ENCODE results near the gene UGGT1.
"Not testable (repeated sequence)": the region's sequence is repeated elsewhere in the genome, so short reads cannot be mapped to it uniquely, and the experiment has no call there.

The UGGT1 gene

DNA sequence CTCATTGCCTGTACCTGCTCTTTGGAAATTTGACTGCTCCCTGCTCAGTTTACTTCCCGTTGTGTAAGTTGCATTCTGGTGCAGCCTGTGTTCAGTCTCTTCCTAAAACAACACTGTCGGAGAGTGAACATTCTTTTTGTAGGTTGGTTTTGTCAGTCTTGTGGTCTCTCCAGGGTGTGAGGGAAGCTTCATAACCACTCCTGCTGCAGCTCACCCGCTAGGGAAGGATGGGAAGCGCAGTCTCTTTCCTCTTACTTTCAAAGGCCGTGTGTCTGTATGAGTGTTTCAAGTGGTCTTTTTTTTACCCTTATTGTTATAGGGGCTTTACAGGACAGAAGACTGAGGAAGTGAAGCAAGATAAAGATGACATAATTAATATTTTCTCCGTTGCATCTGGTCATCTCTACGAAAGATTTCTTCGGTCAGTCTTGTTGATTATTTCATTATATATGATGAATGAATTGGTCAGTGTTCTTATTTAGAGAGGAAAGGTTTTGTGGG lies 87.2 kb downstream of the UGGT1 start:
- no peak for DNase-seq

DNA sequence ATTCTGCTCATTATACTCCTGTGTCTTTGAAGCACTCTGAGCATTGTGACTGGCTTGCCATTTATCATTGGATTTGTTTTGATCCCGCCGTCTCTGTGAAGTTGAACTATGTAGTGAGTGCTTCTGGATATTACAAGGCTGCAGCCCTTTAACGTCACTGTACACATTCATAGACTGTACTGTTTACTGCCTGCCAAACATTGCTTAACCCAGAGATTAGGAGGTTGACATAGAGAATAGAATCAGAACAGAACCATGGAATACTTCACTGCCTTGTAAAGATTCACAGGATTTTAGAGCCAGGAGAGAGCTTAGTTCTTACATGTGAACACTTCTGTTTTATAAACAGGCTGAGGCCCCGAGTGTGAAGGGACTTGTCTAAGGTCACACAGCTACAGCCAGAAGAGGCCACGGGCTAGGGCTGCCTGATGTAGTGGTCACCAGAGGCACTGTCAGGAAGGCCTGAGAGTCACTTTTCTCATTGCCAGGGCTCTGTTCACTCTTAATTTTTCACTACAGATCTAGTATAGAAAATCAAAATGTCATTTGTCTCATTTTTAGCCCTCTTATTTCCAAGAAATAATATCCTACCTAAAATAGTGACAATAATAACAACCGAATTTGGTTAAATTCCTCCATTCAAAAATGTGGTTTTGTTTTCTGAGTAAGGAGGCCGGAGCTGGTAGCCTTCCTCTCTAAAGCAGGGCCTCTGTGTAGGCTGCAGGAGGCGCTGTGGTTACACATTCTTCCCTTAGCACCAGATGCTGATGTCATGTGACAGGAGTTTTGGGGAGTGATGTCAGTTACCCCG lies 87.9 kb downstream of the UGGT1 start:
- no peak for DNase-seq

DNA sequence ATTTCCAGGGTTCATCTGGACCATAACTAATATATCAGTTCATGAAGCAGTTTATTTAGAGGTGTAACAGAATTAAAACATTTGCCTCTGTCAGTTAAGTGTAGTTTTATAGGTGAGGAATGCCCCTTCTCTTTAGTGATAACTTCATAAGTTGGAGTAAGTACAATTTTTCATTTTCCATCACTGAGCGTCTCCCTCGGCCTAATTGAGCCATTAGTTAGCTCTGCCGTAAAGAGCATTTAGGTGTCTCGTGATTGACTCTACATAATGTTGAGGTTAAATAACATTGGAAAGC lies 88.4 kb downstream of the UGGT1 start:
- DNase-seq, result no peak

DNA sequence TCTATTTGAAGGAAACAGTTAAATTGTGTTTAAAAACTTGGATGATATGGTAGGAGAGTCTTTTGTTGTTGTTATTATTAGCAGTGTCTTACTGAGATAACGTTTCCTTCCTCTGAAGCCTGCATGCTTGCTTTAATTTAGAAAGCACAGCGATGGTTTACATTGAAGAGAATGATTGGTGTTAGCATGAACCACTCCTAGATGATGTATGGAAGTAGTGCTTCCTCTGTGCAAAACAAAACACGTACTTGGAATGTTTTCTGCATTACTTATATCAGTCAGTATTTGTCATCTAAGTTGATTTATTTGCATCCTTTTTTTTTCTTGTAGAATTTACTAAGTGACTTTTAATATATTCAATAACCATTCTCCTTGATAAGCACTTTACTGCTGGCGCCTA lies 89.0 kb downstream of the UGGT1 start:
- no peak for DNase-seq

DNA sequence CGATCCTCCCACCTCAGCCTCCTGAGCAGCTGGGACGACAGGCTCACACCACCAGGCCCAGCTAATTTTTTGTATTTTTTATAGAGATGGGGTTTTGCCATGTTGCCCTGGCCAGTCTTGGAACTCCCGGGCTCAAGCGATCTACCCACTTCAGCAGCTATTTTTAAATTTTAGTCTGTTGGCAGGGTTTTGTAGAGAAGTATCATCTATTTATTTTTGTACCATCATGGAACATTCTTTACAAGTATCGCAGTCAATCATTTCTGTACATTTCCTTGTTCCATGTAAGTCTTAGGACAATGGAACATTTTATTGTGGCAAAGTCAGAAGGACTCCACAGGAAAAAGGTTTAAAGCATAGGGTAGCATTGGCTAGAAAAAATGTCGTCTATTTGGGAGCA lies 94.6 kb downstream of the UGGT1 start:
- no peak for DNase-seq

DNA sequence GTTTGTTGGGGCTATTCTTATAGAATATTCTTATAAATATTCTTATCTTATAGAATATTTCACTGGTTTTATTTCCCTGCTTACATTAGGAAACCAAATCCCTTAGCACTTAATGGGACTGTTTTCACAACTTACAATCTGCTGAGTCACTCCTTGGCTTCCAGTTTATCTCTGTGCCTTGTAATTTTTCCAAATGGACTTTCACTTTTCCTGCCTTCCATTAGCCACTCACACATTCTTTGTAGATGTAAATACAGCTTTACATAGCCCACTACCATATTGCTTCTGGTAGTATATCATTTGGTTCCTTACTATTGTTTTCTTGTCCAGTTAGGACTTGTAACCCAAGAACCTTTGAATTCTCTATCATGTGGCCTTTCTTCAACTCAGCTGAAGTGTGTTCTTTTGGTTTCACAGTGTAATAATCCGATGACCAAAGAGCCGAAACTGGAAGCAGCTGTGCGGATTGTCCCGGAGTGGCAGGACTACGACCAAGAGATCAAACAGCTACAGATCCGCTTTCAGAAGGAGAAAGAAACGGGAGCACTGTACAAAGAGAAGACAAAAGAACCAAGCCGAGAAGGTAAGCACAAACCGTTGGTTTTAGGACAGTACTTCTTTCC lies 96.1 kb downstream of the UGGT1 start:
- DNase-seq, result no peak

DNA sequence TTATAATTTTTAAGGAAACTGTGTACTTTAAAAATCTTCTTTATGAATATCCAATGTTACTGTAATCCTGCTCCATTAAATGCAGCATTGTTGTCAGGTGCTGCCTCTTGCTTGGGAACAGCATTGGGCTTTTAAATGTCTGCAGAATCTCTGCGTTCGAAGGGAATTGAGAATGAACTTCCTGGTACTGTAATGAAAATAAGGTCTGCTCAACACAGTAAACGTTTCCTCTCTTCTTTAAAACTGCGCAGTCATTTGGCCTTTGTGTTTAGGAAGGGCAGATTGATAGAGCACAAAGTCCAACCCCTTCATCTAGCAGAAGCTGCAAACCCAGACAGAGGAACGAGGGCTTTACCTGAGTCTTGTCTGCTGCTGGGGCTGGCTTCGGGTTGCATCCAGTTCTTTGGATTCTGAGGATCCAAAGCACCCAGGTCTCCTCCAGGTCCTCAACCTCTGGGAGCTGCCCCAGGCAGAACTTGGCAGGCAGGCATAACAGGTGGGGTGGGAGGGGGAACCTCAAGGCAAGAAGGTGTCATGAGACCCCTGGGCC lies 104.5 kb downstream of the UGGT1 start:
- DNase-seq, result no peak

DNA sequence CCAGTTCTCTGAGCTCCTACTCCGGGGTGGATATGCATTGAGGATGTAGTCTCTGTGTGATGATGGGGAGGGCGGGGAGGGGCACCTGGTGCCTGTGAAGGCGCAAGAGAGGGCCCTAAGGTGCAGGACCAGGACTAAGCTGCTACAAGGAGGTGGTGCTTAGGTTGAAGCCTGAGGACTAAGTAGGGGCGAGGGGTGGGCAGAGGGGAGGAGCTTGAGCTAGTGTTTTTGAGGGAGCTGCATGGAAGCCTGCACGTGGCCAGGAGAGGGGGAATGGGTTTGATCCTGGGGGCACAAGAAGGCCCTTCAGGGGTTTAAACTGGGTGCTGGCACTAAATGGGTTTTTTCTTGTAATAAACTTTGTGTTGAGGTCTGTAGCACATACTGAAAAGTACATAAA lies 105.0 kb downstream of the UGGT1 start:
- DNase-seq, result no peak

DNA sequence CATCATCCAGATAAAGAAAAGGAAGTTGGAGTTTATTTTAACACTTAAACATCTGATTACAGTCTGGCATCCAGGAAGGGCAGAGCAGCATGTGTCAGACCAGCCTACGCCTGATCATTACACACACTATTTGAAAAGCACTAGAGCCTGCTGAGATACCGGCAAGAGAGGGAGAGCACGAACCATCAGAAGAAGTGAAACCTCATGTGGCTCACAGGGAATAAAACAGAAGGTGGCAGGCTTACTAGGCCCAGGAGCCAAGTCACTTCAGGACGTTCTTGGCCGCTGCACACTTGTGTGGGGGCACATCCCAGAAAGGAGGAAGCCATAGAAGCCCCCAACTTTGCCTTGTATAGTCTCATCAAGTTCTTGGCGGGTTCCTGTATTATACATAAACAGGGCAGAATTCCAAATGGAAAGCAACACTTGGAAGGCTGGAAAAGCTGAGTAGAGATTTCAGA lies 105.5 kb downstream of the UGGT1 start:
- no peak for DNase-seq

DNA sequence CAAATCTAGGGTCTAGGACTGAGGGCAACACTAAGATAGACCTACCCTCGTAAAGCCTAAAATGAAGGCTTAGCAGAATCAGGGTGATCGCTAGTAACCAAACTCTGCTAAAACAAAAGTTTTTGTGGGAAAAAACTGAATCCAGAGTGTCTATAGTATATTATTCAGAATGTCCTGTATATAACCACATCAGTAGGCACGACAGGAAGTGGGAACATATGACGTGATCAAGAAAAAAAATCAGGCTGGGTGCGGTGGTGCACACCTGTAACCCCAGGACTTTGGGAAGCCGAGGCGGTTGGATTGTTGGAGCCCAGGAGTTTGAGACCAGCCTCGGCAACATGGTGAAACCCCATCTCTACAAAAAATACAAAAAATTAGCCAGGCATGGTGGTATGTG lies 106.1 kb downstream of the UGGT1 start:
- no peak for DNase-seq

DNA sequence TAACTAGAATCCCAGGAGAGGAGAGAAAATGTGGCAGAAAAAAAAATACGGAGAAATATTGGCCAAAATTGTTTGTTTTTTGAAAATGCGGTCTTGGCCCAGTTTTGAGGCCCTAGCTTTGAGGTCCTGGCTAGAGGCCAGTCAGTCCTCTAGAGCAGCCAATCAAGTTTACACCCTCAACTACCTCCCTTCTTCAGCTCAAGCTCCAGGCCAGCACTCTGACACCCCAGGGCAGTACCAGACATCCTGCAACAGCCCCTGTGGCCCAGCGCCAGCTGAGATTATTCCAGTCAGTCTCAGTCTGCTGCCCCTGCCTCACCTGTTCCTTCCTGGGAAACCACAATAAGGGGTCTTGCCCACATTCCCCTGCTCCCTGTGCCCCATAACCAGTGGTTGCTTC lies 107.7 kb downstream of the UGGT1 start:
- DNase-seq, result no peak

DNA sequence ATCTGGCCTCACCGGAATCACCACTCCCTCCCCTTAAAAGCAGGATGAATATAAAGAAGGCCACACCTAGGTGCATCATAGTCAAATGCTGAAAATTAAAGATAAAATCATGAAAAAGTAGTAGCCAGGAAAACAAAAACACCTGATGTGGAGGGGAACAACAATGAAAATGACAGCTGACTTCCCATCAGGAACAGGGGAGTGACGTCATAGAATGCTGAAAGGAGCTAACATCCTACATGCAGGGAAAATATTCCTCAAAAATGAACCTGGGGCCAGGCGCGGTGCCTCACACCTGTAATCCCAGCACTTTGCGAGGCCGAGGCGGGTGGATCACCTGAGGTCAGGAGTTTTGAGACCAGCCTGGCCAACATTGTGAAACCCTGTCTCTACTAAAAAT lies 108.1 kb downstream of the UGGT1 start:
- DNase-seq, result no peak

DNA sequence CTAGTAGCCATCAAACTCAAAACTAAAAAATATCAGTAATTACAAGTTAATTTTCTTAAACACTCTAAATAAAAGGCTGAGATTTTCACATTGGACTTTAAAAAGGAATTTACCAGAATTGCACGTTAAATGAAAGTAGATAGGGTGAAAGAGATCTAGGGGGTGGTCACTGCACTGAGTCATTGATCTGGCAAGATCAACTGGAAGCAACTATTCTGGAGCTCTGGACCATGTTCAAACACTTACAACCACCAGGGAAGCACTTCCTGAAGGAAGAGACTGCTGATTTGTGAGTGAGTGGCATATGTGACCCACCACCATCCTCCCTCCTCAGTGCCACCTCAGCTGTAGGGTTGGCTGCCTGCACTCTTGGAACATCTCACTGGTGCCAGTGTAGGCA lies 111.8 kb downstream of the UGGT1 start:
- no peak for DNase-seq

DNA sequence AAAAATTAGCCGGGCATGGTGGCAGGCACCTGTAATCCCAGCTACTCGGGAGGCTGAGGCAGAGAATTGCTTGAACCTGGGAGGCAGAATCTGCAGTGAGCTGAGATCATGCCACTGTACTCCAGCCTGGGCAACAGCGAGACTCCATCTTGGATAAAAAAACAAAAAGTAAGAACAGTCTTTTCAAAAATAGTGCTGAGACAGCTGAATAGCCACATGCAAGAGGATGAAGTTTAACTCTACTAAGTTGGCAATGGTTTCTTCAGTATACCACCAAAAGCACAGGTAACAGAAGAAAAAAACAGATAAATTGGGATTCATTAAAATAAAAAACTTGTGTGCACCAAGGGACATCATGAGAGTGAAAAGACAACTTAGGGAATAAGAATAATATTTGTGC lies 115.2 kb downstream of the UGGT1 start:
- DNase-seq, result no peak

DNA sequence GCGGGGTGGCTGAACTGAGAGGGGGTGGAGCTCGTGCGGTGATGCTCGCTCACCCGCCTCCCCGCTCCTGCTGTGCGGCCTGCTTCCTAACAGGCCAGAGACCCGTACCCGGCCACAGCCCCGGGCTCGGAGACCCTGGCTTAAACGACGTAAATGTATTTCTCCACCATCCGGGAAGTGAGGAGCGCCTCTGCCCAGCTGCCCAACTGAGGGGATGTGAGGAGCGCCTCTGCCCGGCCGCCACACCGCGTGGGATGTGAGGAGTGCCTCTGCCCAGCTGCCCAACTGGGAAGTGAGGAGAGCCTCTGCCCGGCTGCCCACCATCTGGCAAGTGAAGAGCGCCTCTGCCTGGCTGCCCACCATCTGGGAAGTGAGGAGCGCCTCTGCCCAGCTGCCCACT lies 117.0 kb downstream of the UGGT1 start:
- DNase-seq, result no peak

DNA sequence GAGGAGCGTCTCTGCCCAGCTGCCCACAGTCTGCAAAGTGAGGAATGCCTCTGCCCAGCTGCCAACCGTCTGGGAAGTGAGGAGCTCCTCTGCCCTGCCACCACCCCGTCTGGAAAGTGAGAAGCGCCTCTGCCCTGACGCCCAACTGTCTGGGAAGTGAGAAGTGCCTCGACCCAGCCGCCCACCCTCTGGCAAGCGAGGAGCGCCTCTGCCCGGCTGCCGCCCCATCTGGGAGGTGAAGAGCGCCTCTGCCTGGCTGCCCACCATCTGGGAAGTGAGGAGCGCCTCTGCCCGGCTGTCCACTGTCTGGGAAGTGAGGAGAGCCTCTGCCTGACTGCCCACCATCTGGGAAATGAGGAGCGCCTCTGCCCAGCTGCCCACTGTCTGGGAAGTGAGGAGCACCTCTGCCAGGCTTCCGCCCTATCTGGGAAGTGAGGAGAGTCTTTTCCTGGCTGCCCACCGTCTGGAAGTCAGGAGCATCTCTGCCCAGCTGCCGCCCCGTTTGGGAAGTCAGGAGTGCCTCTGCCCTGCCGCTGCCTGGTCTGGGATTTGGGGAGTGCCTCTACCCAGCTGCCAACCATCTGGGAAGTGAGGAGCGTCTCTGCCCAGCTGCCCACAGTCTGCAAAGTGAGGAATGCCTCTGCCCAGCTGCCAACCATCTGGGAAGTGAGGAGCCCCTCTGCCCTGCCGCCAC lies 117.8 kb downstream of the UGGT1 start:
- DNase-seq, result not testable (repeated sequence)

DNA sequence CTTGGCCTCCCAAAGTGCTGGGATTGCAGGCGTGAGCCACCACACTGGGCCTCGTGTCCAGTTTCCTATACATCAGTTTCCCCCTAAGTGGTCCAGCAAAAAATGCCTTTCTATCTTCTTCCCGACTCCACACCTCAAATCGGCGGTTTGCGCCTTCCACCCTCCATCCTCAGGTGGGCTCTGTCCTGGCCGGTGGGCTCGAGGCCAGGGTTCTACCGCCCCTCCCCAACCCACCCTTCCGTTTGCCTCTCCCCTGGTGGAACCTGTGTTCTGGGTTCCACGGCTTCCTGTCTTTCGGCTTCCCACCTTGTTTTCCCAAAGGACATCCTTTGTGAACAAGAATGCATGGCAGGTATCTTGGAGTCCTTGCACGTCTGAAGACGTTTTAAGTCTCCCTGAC lies 123.3 kb downstream of the UGGT1 start:
- no peak for DNase-seq

DNA sequence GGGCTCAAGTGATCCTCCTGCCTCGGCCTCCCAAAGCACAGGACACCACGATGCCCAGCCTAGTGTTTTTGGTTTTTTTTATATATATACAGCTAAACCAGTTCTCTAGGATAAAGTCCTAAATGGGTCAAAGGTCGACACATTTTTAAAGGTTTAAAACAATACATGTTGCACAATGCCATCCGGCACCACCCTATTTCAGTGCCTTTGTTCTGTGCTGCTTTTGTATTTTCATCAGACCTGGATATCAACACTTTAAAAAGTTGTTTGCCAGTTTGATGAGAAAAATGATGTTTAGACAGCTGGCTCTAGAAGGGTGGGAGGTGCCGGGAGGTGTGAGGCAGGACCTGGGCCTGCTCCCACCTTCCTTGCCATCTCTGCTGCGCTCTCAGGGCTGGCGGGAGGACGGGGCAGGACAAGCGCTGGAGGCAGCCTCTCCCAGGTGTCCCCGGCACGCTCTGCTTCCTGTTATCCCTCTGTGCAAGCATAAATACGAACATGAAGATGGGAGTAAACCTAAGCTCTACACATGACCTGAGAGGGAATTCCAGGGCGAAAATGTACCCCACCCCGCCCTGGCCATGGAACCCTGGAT lies 124.0 kb downstream of the UGGT1 start:
- DNase-seq, result no peak

DNA sequence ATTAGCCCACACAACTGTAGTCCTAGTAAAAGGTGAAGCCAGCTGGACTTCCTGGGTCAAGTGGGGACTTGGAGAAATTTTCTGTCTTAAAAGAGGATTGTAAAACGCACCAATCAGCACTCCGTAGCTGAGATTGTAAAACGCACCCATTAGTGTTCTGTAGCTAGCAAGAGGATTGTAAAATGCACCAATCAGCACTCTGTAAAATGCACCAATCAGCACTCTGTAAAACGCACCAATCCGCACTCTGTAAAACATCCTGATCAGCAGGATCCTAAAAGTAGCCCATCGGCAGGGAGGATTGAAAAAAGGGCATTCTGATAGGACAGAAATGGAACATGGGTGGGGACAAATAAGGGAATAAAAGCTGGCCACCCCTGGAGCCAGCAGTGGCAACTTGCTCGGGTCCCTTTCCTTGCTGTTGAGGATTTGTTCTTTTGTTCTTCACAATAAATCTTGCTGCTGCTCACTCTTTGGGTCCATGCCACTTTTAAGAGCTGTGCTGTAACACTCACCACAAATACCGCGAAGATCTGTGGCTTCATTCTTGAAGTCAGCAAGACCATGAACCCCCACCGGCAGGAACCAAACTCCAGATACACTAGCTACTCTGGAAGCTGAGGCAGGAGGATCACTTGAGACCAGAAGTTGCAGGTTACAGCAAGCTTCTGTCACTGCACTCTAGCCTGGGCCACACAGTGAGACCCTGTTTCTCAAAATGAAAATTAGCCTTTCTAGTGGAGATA lies 125.1 kb downstream of the UGGT1 start:
- no peak for DNase-seq

DNA sequence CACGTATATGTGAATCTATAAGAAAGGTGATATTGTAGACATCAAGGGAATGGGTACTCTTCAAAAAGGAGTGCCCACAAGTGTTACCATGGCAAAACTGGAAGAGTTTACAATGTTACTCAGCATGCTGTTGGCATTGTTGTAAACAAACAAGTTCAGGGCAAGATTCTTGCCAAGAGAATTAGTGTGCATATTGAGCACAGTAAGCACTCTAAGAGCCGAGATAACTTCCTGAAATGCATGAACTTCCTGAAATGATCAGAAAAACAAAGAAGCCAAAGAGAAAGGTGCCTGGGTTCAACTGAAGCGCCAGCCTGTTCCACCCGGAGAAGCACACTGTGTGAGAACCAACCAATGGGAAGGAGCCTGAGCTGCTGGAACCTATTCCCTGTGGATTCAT lies 126.7 kb downstream of the UGGT1 start:
- no peak for DNase-seq

DNA sequence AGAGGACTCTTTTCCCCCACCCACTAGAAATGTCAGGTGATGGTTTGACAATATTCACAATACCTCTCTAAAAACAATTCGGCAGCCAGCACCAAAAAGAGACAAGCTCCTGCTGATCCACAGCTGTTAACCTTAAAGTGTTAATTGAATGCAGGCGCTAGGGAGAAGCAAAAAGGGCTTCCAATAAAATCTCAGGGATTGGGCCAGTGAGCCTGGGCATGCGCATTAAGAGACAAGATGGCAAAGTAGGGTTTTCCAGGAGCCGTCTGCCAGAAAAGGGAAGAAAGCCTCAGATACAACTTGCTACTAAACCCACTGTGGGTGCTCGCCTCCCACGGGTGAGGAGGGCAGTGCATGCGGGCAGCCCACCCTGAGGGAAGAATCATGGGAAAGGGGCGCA lies 128.9 kb downstream of the UGGT1 start:
- no peak for DNase-seq

DNA sequence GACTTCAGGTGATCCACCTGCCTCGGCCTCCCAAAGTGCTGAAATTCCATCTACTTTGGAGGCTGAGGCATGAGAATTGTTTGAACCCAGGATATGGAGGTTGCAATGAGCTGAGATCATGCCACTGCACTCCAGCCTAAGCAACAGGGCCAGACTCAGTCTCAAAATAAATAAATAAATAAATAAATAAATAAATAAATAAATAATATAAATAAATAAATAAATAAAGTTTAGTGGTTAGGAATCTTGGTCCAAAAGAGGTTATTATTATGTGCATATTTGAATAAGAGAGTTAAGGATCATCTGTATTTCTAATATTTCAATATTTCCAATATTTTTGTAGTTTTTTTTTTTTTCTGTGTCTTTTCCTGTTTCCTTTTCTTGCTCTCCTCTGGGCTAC lies 136.9 kb downstream of the UGGT1 start:
- no peak for DNase-seq

DNA sequence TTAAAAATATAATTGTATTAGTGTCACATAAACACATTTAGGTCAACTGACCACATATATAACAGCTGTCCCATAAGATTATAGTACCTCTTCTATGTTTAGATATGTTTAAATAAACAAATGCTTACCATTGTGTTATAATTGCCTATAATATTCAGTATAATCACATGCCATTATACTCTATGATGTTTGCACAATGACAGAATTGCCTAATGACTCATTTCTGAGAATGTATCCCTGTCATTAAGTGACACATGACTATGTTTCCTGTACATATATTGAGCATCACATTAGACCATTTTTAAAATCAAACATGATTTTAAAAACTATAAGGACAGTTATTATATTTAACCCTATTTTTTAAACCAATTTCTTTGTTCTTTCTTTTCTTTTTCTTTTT lies 137.9 kb downstream of the UGGT1 start:
- DNase-seq, result no peak

Data from NCI-H187 (cell line).